Chondrocyte (in vitro differentiated cells): ENCODE measurements around the gene RBM17. TPM values are rescaled to one million over a fixed set of nuclear protein-coding genes. Genes with fewer than 3 reads are reported as not detected.

ENCODE experiments used
- DNase-seq: peaks from one replicate; pipeline ENCODE4 v3.0.0; 2021; ENCODE audit warnings: mixed read lengths, low spot score
- H3K27ac Mint-ChIP-seq: one replicate; pipeline ENCODE4 v1.8.0; 2021; ENCODE audit warnings: mild to moderate bottlenecking, moderate library complexity, mixed read lengths; ENCODE audit not compliant: unreplicated experiment
- H3K27me3 Mint-ChIP-seq: 2 replicates; pipeline ENCODE4 v1.8.0; 2021; ENCODE audit warnings: low read depth, mixed read lengths
- H3K36me3 Mint-ChIP-seq: 2 replicates; pipeline ENCODE4 v1.8.0; 2021; ENCODE audit warnings: low read depth, mixed read lengths
- H3K4me1 Mint-ChIP-seq: 2 replicates; pipeline ENCODE4 v1.8.0; 2021; ENCODE audit warnings: low read depth, mild to moderate bottlenecking, mixed read lengths
- H3K4me3 Mint-ChIP-seq: one replicate; pipeline ENCODE4 v1.8.0; 2021; ENCODE audit warnings: mild to moderate bottlenecking, moderate library complexity, mixed read lengths; ENCODE audit not compliant: unreplicated experiment
- H3K9me3 Mint-ChIP-seq: 2 replicates; pipeline ENCODE4 v1.8.0; 2021; ENCODE audit warnings: low read depth, mixed read lengths
- total RNA-seq: library from RNA; stranded (reverse); gene quantifications from 3 replicates; pipeline ENCODE4 v1.2.1, GENCODE V29; 2021
- TF ChIP-seq, protein P1 (sequence below): fragments of 200-600 bp; sonication (generic); IDR thresholded peaks from 2 replicates; pipeline ENCODE4 v1.5.0; 2021; ENCODE audit warnings: antibody characterized with exemption, mild to moderate bottlenecking, moderate library complexity

Gene RBM17
- total RNA-seq, 1 donor from 2014 or later: 59.0 TPM

DNA sequence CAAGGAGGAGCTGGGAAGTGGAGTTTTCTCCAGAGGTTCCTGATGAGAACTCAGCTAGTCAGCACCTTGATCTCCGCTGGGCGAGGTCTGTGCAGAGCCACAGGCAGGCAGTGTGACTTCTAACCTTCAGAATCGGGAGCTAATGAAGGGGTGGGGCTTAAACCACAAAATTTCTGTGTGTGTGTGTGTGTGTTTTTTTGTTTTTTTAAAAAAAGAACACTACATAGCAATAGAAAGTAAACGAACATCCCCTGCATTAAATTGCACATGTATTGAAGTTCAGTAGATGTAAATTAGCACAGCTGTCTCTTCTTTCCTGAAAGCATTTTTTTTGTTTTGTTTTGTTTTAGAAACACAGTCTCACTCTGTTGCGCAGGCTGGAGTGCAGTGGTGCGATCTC is 46.2 kb downstream of the RBM17 start:
- TF ChIP-seq, protein P1, sequence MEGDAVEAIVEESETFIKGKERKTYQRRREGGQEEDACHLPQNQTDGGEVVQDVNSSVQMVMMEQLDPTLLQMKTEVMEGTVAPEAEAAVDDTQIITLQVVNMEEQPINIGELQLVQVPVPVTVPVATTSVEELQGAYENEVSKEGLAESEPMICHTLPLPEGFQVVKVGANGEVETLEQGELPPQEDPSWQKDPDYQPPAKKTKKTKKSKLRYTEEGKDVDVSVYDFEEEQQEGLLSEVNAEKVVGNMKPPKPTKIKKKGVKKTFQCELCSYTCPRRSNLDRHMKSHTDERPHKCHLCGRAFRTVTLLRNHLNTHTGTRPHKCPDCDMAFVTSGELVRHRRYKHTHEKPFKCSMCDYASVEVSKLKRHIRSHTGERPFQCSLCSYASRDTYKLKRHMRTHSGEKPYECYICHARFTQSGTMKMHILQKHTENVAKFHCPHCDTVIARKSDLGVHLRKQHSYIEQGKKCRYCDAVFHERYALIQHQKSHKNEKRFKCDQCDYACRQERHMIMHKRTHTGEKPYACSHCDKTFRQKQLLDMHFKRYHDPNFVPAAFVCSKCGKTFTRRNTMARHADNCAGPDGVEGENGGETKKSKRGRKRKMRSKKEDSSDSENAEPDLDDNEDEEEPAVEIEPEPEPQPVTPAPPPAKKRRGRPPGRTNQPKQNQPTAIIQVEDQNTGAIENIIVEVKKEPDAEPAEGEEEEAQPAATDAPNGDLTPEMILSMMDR: no peak
- no peaks in the 10 kb centered on the region for H3K36me3 Mint-ChIP-seq
- no peak for DNase-seq
- H3K27me3 Mint-ChIP-seq: peaks cover 2% of the 10 kb centered on the region
- H3K4me1 Mint-ChIP-seq: peaks cover 8% of the 10 kb centered on the region
- H3K9me3 Mint-ChIP-seq: no peaks in the 10 kb centered on the region
- no peak overlapping the region for H3K27ac Mint-ChIP-seq
- no peak overlapping the region for H3K4me3 Mint-ChIP-seq

DNA sequence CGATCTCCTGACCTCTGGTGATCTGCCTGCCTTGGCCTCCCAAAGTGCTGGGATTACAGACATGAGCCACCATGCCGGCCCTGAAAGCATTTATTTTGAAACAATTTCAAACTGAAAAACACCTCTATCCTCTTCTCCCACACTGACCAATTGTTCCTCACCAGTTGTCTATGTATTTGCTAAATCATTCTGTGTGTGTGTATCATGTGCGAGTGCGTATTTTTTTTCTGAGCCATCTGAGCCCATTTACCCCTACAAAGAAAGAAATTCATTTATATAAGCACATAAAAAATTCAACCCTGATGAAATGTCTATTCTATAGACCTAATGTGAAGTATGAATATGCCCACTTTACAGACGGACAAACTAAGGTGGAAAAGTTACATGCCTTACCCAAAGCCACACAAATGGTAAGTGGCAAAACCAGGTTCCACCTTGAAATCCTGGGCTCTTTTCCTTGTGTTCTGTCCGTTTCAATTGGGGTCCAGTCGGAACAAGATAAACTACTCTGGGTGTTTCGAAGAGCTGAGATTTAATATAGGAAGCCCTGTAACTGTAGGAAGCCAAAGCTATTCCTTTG is 46.8 kb downstream of the RBM17 start:
- H3K27ac Mint-ChIP-seq: no peak overlapping the region
- TF ChIP-seq, protein P1: no peak
- DNase-seq: no peak
- no peaks in the 10 kb centered on the region for H3K36me3 Mint-ChIP-seq
- no peaks in the 10 kb centered on the region for H3K9me3 Mint-ChIP-seq
- H3K4me3 Mint-ChIP-seq: no peak overlapping the region
- H3K4me1 Mint-ChIP-seq: peaks cover 13% of the 10 kb centered on the region
- peaks cover 2% of the 10 kb centered on the region for H3K27me3 Mint-ChIP-seq

DNA sequence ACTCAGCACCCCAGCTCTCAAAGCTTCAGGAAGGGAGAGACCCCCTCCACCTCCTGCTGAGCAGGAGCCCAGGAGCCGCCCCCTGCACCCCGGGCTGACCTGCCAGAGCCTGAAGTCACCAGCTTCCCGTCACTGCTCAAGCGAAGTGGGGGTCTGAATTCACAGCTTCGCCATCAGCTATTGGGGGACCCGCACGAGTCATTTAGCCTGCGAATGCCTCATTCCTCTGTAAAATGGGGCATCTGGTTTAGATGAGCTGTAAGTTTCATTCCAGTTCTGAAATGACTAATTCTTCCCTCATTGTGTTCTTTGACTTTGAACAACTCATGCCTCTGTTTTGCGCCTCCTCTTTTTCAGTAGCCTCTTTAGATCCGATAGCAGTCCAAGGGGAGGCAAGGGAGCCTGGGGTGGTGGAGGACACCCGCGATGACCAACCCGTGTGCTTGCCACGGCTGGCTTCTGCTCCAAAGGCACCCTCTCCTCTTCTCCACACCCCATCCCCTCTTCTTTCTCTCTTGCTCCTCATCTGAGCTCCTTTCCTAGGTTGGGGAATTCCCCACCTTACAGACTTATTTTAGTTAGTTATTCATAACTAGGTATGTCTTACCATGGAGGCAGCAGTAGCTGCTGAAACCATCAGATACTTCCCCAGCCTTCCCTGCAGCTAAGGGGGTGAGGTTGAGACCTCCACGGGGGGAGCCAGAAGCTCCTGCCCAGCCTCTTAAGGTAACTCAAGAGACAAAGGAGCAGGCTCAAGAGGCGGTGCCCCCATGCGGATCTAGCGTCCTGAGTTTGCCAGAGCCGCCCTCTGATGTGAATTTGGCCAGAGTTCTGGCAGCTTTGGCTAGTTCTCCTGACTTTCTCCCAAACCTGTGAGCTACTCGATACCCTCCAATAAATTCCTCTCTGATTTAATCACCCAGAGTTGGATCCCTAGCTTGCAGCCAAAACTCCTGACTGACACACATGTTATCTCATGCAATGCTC is 47.7 kb downstream of the RBM17 start:
- Mint-ChIP-seq H3K4me1 (peaks cover 21% of the 10 kb centered on the region), H3K27me3 (peaks cover 2% of the 10 kb centered on the region), H3K27ac (no peak overlapping the region), H3K9me3 (no peaks in the 10 kb centered on the region), H3K4me3 (no peak overlapping the region), H3K36me3 (no peaks in the 10 kb centered on the region)
- TF ChIP-seq, protein P1: no peak
- peak; percentile 59 for DNase-seq

DNA sequence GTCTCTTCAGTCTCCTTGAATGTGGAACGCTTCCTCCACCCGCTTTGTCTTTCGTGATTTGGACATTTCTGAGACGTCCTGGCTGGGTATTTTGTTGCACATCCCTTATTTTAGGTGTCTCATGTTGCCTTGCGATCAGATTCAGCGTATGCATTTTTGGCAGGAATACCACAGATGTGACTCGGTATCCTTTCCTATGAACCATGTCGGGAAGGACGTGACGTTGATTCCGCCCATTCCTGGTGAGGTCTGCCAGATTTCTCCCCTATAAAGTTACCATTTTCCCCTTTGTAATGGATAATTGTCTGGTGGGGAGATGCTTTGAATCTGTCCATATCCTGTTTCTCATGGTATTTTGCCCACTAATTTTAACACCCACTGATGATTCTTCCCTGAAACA is 49.6 kb downstream of the RBM17 start:
- peaks cover 2% of the 10 kb centered on the region for H3K27me3 Mint-ChIP-seq
- DNase-seq: no peak
- TF ChIP-seq, protein P1: no peak
- no peak overlapping the region for H3K27ac Mint-ChIP-seq
- H3K4me3 Mint-ChIP-seq: no peak overlapping the region
- H3K4me1 Mint-ChIP-seq: peaks cover 36% of the 10 kb centered on the region
- no peaks in the 10 kb centered on the region for H3K36me3 Mint-ChIP-seq
- no peaks in the 10 kb centered on the region for H3K9me3 Mint-ChIP-seq

DNA sequence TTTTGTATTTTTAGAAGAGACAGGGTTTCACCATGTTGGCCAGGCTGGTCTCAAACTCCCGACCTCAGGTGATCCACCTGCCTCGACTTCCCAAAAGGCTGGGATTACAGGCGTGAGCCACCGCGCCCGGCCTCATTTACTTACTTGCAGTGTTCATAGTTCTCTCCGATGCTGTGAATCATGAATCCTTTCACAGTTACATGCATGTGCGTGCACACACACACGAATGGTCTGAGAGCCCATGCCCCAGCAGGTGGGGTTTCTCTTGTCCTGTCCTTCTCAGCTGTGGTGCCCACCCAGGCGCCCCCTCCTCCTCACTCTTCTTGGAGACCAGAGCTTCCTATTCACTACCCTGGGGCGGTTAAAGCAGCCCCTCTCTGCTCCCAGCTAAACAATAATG is 50.6 kb downstream of the RBM17 start:
- no peak for DNase-seq
- Mint-ChIP-seq H3K4me1 (peaks cover 39% of the 10 kb centered on the region), H3K9me3 (no peaks in the 10 kb centered on the region), H3K27ac (no peak overlapping the region), H3K36me3 (no peaks in the 10 kb centered on the region), H3K4me3 (no peak overlapping the region), H3K27me3 (peaks cover 2% of the 10 kb centered on the region)
- TF ChIP-seq, protein P1: no peak
